ENCODE data around the gene ZNF354B.
"Not testable (repeated sequence)": the region's sequence is repeated elsewhere in the genome, so short reads cannot be mapped to it uniquely, and the experiment has no call there.

The ZNF354B gene

DNA sequence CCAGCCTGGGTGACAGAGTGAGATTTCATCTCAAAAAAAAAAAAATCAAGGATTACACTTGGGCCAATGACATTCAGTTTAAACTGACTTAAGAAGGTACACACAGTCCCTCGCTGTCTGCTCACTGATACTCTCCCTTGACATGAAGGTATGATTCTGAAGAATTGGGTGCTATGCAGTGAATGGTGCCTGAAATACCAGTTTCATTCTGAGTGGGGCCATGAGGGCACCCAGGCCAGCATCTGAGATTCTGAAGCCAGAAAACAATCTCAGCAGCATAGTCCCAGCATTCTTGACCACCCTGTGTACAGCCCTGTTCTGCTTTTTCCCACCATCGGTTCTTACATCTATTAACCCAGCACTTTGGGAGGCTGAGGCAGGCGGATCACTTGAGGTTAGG lies 7.8 kb upstream of the ZNF354B start:
- DNase-seq (ENCODE audit: extremely low read depth, low read depth) = no peak
- H3K4me3 ChIP-seq (replicated peaks; ENCODE audit: low read depth, low read length) = no peak overlapping the region
- TF ChIP-seq, protein P1, sequence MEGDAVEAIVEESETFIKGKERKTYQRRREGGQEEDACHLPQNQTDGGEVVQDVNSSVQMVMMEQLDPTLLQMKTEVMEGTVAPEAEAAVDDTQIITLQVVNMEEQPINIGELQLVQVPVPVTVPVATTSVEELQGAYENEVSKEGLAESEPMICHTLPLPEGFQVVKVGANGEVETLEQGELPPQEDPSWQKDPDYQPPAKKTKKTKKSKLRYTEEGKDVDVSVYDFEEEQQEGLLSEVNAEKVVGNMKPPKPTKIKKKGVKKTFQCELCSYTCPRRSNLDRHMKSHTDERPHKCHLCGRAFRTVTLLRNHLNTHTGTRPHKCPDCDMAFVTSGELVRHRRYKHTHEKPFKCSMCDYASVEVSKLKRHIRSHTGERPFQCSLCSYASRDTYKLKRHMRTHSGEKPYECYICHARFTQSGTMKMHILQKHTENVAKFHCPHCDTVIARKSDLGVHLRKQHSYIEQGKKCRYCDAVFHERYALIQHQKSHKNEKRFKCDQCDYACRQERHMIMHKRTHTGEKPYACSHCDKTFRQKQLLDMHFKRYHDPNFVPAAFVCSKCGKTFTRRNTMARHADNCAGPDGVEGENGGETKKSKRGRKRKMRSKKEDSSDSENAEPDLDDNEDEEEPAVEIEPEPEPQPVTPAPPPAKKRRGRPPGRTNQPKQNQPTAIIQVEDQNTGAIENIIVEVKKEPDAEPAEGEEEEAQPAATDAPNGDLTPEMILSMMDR (IDR thresholded peaks at IDR 0.05; ENCODE audit: low read depth, low read length, missing control alignments) = no peak

DNA sequence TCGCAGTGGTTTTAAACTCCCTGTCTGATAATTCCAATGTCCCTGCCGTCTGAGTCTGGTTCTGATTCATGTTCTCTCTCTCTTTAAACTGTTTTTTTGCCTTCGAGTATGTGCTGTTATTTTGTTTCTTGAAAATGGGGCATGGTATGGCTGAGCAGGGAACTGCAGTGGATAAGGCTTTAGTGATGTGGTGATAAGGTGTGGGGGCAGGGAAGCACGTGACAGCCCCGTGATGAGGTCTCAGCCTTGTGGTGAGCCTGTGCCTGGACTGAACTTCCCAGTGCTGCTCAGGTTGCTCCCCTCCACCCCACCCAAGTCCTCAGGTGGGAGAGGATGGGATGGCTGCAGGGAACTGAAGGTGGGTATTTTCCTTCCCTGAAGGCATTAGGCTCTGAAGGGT lies 5.5 kb upstream of the ZNF354B start:
- no peak overlapping the region for H3K4me3 ChIP-seq (replicated peaks; ENCODE audit: low read depth, low read length)
- DNase-seq (ENCODE audit: extremely low read depth, low read depth) = no peak
- TF ChIP-seq, protein P1 (IDR thresholded peaks at IDR 0.05; ENCODE audit: low read depth, low read length, missing control alignments) = no peak

DNA sequence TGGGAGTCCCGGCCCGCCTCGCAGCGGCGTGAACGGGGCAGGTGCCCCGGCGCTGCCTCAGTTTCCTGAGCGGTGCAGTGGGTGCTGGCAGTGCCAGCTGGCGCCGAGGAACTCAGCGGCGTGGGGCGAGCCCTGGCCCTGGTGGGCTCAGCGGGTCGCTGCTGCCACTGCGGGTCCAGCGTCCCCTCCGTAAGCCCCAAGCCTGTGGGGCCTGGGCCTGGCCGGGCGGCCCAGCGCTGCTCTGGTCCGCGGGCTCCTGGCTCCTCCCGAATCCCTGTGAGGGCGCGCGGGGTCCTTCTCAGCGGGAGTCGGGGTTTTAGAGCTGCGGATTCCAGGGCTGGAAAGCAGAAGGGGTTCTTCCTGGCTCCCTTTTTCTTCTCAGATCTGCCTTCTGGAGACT lies 862 bp downstream of the ZNF354B start:
- DNase-seq (ENCODE audit: extremely low read depth, low read depth) = not testable (repeated sequence)
- peak overlapping the region; percentile 55 for H3K4me3 ChIP-seq (replicated peaks; ENCODE audit: low read depth, low read length)

DNA sequence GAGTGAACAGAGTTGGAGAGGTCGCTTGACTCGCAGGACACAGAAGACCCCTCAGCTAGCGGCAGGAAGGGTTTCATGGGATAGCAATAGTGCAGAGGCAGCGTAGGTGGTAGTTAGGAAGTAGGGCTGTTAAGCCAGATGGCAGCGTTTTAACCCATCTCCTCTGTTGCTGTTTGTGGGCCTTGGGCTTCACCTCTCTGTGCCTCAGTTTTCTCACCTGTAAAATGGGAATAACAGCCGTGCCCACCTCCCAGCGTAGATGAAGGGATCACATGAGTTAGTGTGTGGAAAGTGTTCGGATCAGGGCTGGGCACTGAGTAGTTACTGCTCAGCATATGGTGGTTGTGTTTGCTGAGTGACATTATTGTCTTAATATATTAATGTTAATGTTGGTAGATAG lies 1.9 kb downstream of the ZNF354B start:
- no peak overlapping the region for H3K4me3 ChIP-seq (replicated peaks; ENCODE audit: low read depth, low read length)
- DNase-seq (ENCODE audit: extremely low read depth, low read depth) = no peak
- TF ChIP-seq, protein P1 (IDR thresholded peaks at IDR 0.05; ENCODE audit: low read depth, low read length, missing control alignments) = no peak

DNA sequence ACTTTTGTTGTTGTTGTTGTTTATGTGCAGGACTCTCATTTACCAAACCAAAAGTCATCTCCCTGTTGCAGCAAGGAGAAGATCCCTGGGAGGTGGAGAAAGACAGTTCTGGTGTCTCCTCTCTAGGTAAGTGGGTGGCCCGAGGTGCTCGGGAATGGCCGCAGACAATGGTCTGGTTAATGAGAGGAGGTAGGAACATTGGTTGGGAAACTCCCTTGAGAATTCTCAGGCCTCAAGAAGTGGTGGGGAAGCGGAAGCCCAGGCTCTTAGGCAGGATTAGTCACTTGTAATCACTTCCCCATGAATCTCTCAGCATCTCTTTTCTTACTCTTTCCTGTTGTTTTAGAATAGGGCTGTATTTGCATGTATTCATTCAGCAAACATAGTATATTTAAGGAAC lies 7.2 kb downstream of the ZNF354B start:
- TF ChIP-seq, protein P1 (IDR thresholded peaks at IDR 0.05; ENCODE audit: low read depth, low read length, missing control alignments) = no peak
- H3K4me3 ChIP-seq (replicated peaks; ENCODE audit: low read depth, low read length) = no peak overlapping the region
- DNase-seq (ENCODE audit: extremely low read depth, low read depth) = no peak

DNA sequence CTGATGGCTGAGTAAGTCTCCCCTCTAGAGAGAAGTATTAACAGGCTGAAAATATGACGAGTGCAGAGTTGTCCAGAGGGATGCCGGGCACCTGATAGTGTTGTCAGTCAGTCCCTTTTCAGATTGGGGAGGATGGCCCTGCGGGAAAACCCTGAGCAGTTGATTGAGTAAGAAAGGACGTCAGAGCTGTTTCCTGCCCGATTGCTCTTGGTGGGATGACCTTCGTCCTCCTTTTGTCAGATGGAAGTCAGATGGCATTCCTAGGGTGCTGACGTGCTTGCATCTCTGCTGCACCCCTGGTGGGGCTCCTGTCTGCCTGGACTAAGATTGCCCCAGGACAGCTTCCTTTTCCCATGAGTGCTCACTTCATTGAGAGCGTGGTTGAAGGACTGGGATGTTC lies 9.8 kb downstream of the ZNF354B start:
- no peak overlapping the region for H3K4me3 ChIP-seq (replicated peaks; ENCODE audit: low read depth, low read length)
- TF ChIP-seq, protein P1 (IDR thresholded peaks at IDR 0.05; ENCODE audit: low read depth, low read length, missing control alignments) = no peak
- DNase-seq (ENCODE audit: extremely low read depth, low read depth) = no peak

DNA sequence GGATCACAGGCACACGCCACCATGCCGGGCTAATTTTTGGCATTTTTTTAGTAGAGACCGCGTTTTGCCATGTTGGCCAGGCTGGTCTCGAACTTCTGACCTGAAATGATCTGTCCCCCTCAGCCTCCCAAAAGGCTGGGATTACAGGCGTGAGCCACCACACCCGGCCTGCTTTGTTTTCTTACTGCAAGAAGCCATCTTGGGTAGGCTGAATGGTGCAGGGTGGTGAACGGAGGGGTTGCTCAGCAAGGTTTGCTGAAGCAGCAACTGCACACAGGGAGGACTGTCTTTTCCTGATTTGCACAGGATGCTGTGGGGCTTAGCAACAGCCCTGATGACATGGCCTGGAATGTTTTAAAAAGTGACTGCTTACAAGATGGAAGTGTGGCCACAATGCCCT lies 10.7 kb downstream of the ZNF354B start:
- TF ChIP-seq, protein P1 (IDR thresholded peaks at IDR 0.05; ENCODE audit: low read depth, low read length, missing control alignments) = no peak
- no peak overlapping the region for H3K4me3 ChIP-seq (replicated peaks; ENCODE audit: low read depth, low read length)
- DNase-seq (ENCODE audit: extremely low read depth, low read depth) = no peak

Data from HFF-Myc (cell line).